Endometrial microvascular endothelial cells (primary cell): ENCODE results near the gene SFXN2. TPM values are rescaled to one million over a fixed set of nuclear protein-coding genes. Genes with fewer than 3 reads are reported as not detected.
"Not testable (repeated sequence)": the region's sequence is repeated elsewhere in the genome, so short reads cannot be mapped to it uniquely, and the experiment has no call there.

Source experiments
- in situ Hi-C: cut with HindIII; loops from 2 replicates; pipeline ENCODE4 v1.10.0; 2017; ENCODE audit warnings: low sequenced_read_pairs, low pct_unique_long_range_greater_than_20kb; ENCODE audit errors: inconsistent ontology term
- total RNA-seq: library from RNA; depleted of rRNA; stranded (reverse); fragments of >200 nt; gene quantifications from one replicate; pipeline ENCODE4 v1.2.3, GENCODE V29; 2015; ENCODE audit errors: inconsistent ontology term

SFXN2 gene
- total RNA-seq, 1 donor from 2014 or later, result 10.5 TPM

DNA sequence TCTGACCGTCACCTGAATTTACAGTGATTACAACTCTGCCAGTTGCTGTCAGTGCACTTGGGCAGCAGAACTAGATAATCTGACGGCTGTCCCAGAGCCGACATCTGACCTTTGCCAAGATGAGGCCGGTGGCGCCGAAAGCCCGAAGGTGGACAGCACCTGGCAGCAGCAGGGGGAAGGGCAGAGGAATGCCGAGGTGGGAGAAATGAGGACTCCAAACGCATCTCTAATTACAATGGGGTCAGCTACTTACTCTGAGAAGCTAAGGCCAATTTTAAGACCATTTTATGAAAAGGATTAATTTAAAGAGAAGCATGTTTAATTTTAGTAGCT lies 36.4 kb upstream of the SFXN2 start:
- in situ Hi-C loops, result no loop called here

DNA sequence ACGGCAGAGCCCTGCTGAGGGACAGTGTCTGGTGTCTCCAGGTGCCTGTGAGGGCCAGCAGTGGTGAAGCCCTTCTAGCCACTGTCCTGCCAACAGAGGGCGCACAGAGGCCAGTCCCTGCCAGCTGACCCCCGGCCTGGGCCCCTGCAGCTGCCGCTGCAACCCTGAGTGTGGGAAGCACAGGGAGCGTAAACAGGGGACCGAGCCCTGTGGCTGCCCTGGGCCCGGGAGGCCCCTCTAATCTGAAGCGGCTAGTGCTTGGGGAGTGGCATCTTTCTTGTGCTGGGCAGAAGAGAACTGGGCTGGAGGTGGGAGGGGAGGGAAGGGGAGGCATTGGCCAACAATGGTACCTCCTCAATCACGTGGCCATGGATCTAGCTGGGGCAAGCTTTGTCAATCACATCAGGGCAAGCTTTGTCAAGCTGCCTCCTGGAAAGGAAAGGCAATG lies 35.6 kb upstream of the SFXN2 start:
- in situ Hi-C loops, result no loop called here

DNA sequence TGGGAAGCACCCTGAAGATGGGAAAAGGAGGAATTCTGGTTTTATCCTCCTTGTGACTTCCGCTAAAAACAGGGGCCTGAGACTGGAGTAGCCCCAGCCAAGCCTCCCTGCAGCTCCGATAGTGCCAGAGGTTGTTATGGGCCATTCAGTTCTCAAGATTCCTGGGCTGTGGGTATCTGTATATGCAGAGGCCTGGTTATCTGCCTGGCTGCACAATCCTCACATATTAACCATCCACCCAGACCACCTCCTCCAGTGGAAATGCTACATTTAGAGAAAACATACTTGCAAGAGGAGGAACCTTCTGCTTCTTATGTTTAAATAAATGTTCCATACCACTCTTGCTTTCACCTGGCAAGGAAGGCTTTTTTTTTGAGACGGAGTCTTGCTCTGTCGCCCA lies 34.8 kb upstream of the SFXN2 start:
- in situ Hi-C loops, result no loop called here

DNA sequence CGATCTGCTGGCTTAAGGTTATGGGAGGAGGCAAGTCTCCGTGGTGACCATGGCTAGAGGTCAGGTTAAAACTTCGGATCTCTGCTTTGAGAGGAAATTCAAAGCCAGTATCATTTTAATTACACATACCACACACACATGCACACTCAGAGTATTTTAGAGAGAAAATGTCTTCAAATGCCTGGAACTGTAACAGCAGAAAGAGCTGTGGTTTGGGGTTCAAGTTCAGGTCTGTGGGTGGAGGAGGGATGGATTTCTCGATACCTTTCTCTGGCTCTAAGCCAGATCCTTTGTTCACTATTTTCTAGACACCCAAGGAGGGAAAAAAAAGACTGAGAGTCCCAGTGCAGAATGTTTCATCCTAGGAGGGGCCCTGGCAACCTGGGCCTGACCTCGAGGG lies 32.7 kb upstream of the SFXN2 start:
- in situ Hi-C loops, result no loop called here

DNA sequence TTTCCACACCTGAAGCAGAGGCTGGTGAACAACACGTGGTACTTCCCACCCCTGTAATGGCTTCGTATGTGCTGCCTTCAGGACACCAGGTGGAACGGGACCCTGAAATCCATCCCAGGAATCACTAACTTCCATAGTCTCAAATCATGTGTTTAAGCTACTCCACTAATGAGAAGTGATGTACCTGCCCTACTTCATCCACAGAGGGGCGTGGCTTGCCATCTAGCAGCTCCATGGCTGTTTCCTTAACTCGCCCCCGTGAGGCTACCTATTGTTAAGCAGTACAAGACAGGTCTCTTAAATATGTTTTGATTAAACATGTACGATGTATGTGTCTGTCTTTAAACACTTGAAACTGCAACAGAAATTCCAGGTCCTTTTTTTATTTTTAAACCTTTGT lies 32.0 kb upstream of the SFXN2 start:
- in situ Hi-C loops, result no loop called here

DNA sequence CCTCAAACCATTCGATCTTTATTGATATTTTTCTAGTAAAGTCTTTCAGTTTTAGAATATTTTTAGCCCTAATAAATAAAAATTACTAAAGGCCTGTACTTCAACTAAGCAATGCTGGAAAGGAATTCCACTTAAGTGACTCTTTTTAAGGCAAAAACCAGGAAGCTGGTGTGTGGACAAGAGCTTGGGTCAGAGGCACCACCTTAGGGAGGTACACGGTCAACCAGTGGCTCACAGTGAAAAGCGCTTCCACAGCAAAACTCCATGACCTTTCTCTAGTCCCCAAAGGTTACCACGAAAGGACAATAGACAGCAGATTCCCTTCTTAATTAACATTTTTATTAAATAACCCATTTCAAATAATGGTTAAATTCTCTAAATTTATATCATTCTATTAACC lies 31.5 kb upstream of the SFXN2 start:
- in situ Hi-C loops, result no loop called here

DNA sequence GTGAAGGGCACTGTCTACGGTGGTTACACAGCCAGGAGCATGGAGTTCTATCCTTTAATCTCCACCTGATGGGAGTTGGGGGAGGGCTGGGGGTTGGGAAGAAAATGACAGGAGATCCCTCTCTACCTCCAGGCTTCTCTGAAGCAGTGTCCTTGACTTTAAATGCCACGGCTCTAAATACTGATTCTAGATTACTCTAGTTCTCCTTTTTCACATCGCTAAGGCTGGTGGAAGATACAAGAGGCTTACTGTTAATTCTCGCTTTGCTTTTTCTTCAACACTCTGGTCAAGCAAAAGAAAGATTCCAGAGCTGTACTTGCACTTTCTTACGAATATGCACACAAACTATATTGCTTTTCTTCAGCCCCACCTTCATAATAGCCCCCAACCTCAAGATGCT lies 30.7 kb upstream of the SFXN2 start:
- in situ Hi-C loops, result no loop called here

DNA sequence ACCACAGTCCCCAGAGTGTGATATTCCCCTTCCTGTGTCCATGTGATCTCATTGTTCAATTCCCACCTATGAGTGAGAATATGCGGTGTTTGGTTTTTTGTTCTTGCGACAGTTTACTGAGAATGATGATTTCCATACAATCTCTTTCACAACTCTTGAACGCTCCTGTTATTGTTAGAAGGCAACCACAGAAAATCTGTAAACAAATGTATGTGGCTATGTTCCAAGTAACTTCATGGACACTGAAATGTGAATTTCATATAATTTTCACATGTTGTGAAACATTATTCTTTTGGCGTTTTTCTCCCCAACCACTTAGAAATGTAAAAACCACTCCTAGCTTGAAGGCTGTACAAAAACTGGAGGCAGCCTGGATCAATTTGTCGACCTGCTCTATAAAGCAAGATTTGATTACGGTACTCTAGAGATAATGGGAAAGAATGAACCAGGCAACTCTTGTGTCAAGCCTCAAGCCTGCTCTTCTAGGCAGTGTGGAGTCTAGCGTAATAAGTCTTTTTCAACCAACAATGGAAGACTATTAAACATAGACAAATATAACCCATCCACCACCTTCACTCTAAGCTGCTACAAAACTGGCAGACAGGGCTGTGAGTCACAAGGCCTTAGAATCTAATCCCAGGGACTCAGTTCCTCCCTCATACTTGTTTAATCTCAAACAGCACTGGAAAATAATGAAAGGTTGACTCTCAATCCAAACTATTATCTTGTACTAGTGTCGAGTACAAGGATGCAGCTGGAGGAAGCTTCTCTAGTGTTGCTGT lies 23.0 kb upstream of the SFXN2 start:
- in situ Hi-C loops, result no loop called here

DNA sequence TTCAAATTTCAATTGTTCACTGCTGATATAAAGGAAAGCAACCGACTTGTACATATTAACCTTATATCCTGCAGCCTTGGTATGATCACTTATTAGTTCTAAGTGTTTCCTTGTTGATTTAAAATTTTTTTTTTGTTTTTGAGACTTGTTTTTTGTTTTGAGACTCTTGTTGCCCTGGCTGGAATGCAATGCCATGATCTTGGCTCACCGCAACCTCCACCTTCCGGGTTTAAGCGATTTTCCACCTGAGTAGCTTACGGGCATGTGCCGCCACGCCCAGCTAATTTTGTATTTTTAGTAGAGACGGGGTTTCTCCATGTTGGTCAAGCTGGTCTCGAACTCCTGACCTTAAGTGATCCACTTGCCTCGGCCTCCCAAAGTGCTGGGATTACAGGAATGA lies 19.0 kb upstream of the SFXN2 start:
- in situ Hi-C loops, result not testable (repeated sequence)

DNA sequence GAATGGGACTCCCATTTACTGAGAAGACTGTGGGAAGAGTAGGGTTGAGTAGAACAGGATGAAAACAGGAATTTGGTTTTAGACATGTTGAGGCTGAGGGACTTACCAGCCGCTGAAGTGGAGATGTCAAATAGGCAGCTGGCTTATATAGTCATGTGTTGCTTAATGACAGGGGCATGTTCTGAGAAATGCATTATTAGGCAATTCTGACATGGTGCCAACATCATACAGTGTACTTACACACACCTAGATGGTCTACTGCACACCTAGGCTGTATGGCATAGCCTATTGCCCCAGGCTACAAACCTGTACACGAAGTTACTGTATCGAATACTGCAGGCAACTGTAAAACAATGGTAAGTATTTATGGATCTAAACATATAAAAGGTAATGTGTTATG lies 17.7 kb upstream of the SFXN2 start:
- in situ Hi-C loops, result no loop called here

DNA sequence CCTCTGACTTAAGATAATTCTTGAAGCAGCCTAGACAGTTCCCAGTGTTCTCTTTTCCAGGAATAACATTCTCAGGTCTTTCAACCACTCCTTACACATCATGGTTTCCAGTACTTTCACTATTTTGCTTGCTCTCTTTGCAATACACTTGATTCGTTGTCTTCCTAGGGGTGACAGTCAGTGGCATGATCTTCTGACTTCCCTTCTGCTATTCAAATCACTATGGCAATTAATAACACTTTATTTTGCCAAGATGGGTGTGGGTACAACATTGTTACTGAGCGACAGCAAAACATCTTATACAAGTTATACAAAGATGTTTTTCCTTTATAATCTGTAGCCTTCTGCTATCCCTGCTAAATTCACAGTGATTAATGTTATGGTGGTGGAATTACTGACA lies 15.5 kb upstream of the SFXN2 start:
- in situ Hi-C loops, result no loop called here

DNA sequence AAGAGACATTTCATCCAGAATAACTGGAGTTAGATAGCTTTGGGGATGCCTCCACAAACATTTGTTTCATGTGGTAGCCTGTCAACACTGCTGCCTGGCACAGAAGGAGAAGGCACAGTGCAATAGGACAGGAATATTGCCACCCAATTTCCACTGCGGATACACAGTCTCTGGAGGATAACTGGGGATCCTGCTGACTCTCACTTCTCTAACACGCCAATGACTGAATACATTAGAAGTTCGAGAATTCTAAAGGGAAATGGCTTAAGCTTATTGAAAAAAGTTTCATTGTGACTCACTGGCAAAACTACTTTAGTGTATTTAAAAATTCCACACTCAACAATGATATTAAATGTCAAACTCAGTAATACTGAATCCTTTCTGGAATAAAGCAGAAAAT lies 13.2 kb upstream of the SFXN2 start:
- in situ Hi-C loops, result no loop called here

DNA sequence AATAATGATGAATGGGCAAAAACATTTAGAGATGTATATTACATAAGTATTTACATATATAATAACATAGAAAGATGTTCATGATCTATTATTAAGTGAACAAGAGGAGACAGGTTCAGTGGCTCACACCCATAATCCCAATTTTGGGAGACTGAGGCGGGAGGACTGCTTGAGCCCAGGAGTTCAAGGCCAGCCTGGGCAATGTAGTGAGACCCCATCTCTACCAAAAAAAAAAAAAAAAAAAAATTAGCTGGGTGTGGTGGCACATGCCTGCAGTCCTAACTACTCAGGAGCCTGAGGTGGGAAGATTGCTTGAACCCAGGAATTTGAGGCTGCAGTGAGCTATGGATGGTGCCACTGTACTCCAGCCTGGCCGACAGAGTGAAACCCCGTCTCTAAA lies 12.6 kb upstream of the SFXN2 start:
- in situ Hi-C loops, result no loop called here

DNA sequence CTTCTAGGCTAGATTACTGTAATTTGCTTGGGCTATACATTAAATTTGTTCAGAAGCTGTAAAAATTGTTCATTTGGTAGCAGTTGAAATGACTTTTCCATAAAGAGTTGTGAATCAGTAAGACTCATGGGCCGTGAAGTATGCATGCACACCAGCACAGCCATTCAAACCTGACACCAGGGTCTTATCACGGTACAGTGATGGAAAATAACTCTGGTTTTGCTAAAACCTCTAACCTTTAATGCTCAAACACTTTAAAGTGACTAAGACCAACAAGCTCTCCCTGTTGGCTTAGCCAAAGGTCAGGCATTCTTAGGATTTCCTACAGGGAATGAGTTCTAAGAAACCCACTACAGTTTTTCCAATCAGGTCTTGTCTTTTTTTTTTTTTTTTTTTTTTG lies 11.7 kb upstream of the SFXN2 start:
- in situ Hi-C loops, result no loop called here

DNA sequence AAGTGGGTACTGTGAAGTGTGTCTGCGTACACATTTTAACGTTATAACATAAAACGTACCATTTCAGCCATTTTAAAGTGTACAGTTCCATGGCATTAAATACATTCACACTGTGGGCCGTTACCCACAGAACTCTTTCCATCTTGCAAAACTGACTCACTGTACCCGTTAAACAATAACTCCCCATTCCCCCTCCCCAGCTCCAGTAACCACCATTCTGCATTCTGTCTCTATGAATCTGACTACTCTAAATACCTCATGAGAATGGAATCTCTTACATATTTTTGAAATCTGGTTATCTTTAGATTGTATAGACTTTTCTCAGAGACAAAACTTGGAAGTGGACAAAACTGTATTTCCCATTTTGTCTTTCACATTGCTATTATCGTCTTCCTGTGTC lies 9.5 kb upstream of the SFXN2 start:
- in situ Hi-C loops, result no loop called here

DNA sequence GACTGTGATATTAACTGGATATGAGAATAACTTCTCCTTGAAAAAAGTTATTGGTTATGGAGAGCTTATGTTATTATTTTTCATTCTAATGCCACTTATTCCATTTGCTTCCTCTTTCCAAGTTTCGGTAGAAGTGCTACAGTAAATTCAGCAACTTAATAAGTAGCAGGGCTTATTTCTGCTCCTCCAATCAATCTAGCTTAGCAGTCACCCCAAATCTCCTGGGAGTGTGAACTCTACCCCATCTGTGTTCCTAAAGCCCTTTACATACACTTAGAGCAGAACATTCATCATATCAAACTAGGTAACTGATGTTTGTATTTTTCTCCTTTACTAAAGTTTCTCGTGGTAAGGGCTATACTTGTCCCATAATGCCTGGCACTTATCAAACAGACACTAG lies 8.9 kb upstream of the SFXN2 start:
- in situ Hi-C loops, result no loop called here

DNA sequence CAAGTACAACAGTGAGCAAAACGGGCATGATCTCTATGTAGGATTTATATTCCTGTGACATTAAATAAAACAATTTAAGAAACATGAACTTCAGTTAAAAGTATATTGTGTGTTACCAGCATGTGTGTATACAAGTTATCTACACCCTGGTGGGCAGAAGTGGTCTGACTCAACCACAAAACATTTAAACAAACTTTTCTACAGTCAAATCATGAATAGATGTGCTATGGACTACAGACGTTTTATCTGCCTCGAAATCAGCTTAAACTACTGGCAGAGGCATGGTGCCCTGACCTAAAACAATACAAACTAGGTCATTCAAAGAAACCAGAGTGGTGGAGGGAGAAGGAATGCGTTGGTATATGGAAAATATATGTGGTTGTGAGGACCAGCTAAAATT lies 3.8 kb upstream of the SFXN2 start:
- in situ Hi-C loops, result no loop called here

DNA sequence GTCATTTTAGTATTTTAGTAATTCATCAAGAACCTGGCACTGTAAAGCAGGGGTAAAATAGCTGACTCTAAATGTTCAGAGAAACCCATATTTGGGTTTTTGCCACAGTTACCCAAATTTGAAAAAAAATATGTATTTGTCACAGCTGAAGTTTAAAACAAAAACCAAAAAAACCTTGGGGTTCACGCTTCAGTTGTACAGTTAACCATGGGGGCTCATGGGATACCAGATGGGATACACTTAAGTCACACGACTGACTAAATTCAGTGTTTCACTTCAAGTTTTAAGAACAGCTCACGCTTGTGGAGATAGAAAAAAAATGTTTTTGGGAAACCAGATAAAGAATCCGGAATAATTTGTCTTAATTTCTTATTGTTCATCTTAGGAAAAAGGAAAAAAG lies 2.3 kb upstream of the SFXN2 start:
- in situ Hi-C loops, result no loop called here

DNA sequence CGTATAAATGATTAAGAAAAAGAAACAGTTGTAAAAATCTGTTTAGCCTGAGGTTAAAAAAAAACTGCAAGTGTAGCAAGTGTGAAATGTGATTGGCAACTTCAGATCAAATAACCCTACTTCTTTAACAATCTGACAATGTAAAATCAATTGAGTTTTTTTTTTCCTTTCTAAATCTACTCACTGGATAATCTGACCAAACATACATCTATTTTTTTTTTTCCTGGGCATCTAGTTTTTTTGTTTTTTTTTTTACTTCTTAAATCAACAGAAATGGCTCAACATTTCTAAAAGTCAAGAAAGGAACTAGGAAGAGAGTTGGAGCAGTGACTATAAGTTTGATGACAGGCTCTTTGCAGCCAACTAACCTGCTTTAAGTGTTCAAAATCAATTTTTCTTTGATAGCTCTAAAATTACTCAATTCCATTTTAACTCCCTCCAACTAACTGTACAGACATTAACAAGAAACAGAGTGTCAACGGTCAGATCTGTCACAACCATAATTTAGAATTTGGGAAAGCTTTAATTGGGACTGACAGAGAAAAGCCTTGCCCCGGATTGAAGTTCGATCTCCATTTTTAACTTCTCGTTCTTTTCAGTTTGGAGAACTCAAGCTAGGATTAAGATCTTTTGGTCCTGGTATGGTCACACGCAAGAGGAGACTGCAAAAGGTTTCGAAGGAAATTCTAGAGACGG lies 1.4 kb upstream of the SFXN2 start:
- in situ Hi-C loops, result no loop called here

DNA sequence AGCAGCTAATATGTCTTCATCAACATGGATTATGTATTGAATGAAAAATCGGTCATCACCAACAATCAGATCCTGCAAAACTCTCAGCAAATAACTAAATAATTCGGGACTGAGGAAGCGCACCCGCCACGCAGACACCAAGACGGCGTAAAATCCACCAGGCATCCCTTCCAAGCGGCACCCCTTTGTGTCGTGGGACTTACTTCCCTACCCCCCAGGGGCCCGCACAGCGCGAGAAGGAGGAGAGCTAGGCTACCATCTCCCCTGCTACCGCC lies 960 bp upstream of the SFXN2 start:
- in situ Hi-C loops, result no loop called here
